Cardiac atrium fibroblast (primary cell): Measurements from ENCODE around the gene DNAJA2. TPM values are rescaled to one million over a fixed set of nuclear protein-coding genes. Genes with fewer than 3 reads are reported as not detected.

Experiments used
- total RNA-seq: library from RNA; depleted of rRNA; stranded (reverse); fragments of >200 nt; gene quantifications from 2 replicates; pipeline ENCODE4 v1.2.3, GENCODE V29; 2015

The DNAJA2 gene
- 40.1 and 48.3 TPM in 2 replicates for total RNA-seq

DNA sequence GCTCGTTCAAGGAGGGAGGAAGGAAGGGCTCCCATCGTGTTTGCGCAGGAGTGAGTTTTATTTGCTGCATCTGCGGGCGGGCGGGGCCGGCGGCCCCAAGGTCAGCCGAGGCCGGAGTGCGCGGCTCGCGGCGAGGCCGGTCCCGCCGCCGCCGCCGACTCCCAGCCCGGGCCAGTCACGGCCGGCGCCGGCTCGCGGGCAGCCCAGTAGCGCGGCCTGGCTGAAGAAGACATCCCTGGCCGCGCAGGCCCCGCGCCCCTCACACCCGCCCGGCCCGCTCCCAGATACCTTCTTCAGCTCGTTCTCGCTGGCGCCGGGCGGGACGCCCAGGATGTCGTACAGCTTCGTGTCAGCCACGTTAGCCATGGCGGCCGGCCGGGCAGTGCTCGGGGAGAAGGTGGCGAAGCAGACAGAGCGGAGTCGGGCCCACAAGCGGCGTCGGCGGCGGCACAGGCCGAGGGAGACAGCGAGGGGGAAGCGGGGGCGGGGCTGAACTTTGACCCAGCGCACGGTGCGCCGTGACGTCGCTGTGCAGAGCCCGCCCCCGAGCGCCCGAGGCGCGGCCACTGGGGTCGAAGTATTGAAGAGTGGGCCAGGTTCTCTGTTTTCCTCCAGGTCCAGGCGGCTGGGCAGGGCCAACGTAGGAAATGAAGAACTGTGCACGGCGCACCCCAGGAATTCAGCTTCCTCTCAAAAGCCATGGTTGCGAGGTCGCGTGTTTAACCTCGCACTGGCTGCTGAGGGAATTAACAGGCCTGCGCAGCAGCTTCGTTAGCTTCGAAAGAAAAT is at the start of gene DNAJA2:
DNAJA2 (minus strand) TSS at position 468 of the 789 bp plus-strand sequence; CDS start at position 366, 102 bp downstream.

Other genes with a start within 250 kb of the DNAJA2 start
- gene MYLK3, start 225.3 kb downstream of the DNAJA2 start, total RNA-seq, result under 0.01 and 0.18 TPM in 2 replicates
- 5.3 and 6.5 TPM in 2 replicates for gene C16orf87, start 142.5 kb downstream of the DNAJA2 start, total RNA-seq
- gene GPT2, start 89.3 kb downstream of the DNAJA2 start, total RNA-seq, result 25.8 and 31.9 TPM in 2 replicates
- 6.6 and 18.8 TPM in 2 replicates for gene NETO2, start 170.3 kb upstream of the DNAJA2 start, total RNA-seq